Measurements from ENCODE around the gene PBXIP1. TPM values are rescaled to one million over a fixed set of nuclear protein-coding genes. Genes with fewer than 3 reads are reported as not detected.

Gene PBXIP1
- total and polyA plus RNA-seq, 2 of the 13 experiments (the other 11 are each of a cell fraction or from before 2014, with no cell fraction given), result 16.3 to 31.9 TPM

DNA sequence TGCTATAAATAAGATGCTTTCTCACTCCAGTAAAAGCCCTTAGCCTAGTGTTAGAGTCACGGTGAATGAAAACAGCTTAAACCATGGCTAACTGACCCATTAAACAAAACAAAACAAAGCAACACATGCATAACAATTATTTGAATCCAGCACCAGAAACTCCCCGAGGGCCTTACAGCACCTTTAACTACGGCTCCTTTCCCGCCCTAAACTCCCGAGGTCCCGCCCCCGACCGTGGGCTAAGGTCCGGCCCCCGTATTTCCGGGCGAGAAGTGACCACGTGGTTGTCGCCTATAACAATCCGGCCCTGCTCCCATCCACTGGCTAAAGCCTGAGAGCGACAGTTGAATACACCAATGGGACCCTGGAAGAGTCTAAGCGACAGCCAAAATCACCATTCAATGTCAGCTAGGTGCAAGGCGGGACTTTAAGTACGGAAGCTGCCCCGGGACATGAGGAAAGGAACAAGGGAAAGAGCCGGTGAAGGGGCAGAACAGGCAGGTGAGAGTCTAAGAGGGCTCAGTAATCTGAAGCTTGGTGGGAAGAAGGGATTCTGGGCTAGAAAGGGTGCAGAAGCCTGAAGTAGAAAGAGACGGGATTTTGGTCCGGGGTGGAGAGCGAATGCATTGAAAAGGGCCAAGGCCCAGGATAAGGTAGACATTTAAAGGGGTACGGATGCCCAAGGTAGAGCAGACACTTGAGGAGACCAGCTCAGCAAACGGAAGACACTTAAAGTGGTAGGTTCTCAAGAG lies 27.2 kb upstream of the PBXIP1 start, which contains the start of gene FLAD1 (continued):
- TF ChIP-seq, protein P1, sequence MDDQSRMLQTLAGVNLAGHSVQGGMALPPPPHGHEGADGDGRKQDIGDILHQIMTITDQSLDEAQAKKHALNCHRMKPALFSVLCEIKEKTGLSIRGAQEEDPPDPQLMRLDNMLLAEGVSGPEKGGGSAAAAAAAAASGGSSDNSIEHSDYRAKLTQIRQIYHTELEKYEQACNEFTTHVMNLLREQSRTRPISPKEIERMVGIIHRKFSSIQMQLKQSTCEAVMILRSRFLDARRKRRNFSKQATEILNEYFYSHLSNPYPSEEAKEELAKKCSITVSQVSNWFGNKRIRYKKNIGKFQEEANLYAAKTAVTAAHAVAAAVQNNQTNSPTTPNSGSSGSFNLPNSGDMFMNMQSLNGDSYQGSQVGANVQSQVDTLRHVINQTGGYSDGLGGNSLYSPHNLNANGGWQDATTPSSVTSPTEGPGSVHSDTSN (CRISPR knock-in tag; IDR thresholded peaks at IDR 0.05; ENCODE audit: borderline replicate concordance), result peak; percentile 99
- TF ChIP-seq GRHL1 (CRISPR knock-in tag; conservative IDR thresholded peaks at IDR 0.05) (no peak), ZNF772 (CRISPR knock-in tag; IDR thresholded peaks at IDR 0.05) (no peak), RCOR2 (CRISPR knock-in tag; IDR thresholded peaks at IDR 0.05) (no peak), MIXL1 (CRISPR knock-in tag; IDR thresholded peaks at IDR 0.05) (peak; percentile 51; the same call in 1 of the 2 replicates), ZNF550 (CRISPR knock-in tag; IDR thresholded peaks at IDR 0.05; ENCODE audit: borderline replicate concordance) (no peak), HMGXB3 (CRISPR knock-in tag; IDR thresholded peaks at IDR 0.05; ENCODE audit: borderline replicate concordance) (peak; percentile 44; the same call in 1 of the 2 replicates), FOSL2 (CRISPR knock-in tag; IDR thresholded peaks at IDR 0.05) (peak; percentile 11; the same call in 1 of the 2 replicates), ZFP1 (CRISPR knock-in tag; IDR thresholded peaks at IDR 0.05) (no peak)
- TF ChIP-seq, protein P2, sequence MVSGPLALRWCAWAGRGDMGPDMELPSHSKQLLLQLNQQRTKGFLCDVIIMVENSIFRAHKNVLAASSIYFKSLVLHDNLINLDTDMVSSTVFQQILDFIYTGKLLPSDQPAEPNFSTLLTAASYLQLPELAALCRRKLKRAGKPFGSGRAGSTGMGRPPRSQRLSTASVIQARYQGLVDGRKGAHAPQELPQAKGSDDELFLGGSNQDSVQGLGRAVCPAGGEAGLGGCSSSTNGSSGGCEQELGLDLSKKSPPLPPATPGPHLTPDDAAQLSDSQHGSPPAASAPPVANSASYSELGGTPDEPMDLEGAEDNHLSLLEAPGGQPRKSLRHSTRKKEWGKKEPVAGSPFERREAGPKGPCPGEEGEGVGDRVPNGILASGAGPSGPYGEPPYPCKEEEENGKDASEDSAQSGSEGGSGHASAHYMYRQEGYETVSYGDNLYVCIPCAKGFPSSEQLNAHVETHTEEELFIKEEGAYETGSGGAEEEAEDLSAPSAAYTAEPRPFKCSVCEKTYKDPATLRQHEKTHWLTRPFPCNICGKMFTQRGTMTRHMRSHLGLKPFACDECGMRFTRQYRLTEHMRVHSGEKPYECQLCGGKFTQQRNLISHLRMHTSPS (CRISPR knock-in tag; IDR thresholded peaks at IDR 0.05; ENCODE audit: low read depth), result no peak
- TF ChIP-seq, protein P3, sequence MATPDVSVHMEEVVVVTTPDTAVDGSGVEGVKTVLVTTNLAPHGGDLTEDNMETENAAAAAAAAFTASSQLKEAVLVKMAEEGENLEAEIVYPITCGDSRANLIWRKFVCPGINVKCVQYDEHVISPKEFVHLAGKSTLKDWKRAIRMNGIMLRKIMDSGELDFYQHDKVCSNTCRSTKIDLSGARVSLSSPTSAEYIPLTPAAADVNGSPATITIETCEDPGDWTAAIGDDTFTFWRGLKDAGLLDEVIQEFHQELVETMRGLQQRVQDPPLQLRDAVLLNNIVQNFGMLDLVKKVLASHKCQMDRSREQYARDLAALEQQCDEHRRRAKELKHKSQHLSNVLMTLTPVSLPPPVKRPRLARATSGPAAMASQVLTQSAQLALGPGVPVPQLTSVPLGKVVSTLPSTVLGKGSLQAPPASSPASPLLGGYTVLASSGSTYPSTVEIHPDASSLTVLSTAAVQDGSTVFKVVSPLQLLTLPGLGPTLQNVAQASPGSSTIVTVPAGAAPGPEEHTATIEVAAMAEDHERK (CRISPR knock-in tag; IDR thresholded peaks at IDR 0.05; ENCODE audit: low read depth), result 0 out of 2 replicates have a peak, but pooled peaks have one; percentile 14
